Ovary (tissue), 3 donors: ENCODE measurements around the gene LRPPRC.

ENCODE experiments used
- CTCF ChIP-seq, 3 donors: fragments of 450-650 bp in 2 of 3; fragments of 200-600 bp in 1 of 3; IDR thresholded peaks; one replicate each; pipeline versions ENCODE4 v1.5.1 to v1.8.0; 2016 to 2022; ENCODE audit warnings: antibody characterized with exemption in 3 of 3, mild to moderate bottlenecking in 1 of 3
- POLR2A ChIP-seq: fragments of 450-650 bp; IDR thresholded peaks from one replicate; pipeline ENCODE4 v1.6.1; 2017; ENCODE audit warnings: antibody characterized with exemption, mild to moderate bottlenecking, moderate library complexity
- donor health status: DM: no; HTN: no; CAD: no.

DNA sequence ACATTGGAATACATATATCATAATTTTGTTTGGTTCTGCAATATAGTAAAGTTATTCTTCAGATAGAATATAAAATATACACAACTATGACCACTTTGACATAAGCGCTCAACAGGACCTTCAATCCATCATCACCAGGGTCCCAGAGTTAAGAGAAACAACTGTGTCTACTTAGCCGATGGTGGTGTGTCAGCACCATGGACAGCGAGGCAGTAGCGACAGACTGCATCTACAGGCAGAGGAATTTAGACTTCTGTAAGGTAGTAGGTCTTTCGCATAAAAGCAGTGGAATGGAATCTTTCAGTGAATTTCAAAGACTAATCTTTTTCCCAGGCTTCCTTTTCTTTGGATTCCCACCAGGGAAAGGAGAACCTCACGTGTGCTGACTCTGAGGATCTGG, 20.5 kb upstream of the LRPPRC start:
- TF ChIP-seq POLR2A (no peak), CTCF (IDR thresholded peaks at IDR 0.05) (no peak)
